ENCODE results near the gene VAV2.

Gene VAV2

GRCh38 chr9:133889584-133890301 is 102.4 kb downstream of the VAV2 start:
- DNase-seq (ENCODE audit: low spot score) = no peak

GRCh38 chr9:133888809-133889491 is 103.2 kb downstream of the VAV2 start:
- DNase-seq (ENCODE audit: low spot score) = no peak

GRCh38 chr9:133888048-133888808 is 103.9 kb downstream of the VAV2 start:
- no peak for DNase-seq (ENCODE audit: low spot score)

GRCh38 chr9:133887540-133888047 is 104.5 kb downstream of the VAV2 start:
- DNase-seq (ENCODE audit: low spot score) = no peak

- no peak for DNase-seq (ENCODE audit: low spot score)
Observed at GRCh38 chr9:133886563-133887501, 105.3 kb downstream of the VAV2 start.

- no peak for DNase-seq (ENCODE audit: low spot score)
Observed at GRCh38 chr9:133884907-133885744, 107.0 kb downstream of the VAV2 start.

- DNase-seq (ENCODE audit: low spot score) = no peak
Observed at GRCh38 chr9:133882849-133883755, 109.0 kb downstream of the VAV2 start.

- DNase-seq (ENCODE audit: low spot score) = no peak
Observed at GRCh38 chr9:133881671-133882381, 110.3 kb downstream of the VAV2 start.

GRCh38 chr9:133880851-133881661 is 111.1 kb downstream of the VAV2 start:
- DNase-seq (ENCODE audit: low spot score) = no peak

- DNase-seq (ENCODE audit: low spot score) = no peak
Observed at GRCh38 chr9:133880136-133880535, 112.0 kb downstream of the VAV2 start.

- DNase-seq (ENCODE audit: low spot score) = no peak
Observed at GRCh38 chr9:133879615-133880014, 112.5 kb downstream of the VAV2 start.

GRCh38 chr9:133878402-133878801 is 113.7 kb downstream of the VAV2 start:
- no peak for DNase-seq (ENCODE audit: low spot score)

- no peak for DNase-seq (ENCODE audit: low spot score)
Observed at GRCh38 chr9:133877967-133878366, 114.2 kb downstream of the VAV2 start.

GRCh38 chr9:133877327-133877726 is 114.8 kb downstream of the VAV2 start:
- no peak for DNase-seq (ENCODE audit: low spot score)

- no peak for DNase-seq (ENCODE audit: low spot score)
Observed at GRCh38 chr9:133876836-133877235, 115.3 kb downstream of the VAV2 start.

- DNase-seq (ENCODE audit: low spot score) = no peak
Observed at GRCh38 chr9:133876144-133876543, 116.0 kb downstream of the VAV2 start.

GRCh38 chr9:133875131-133875530 is 117.0 kb downstream of the VAV2 start:
- no peak for DNase-seq (ENCODE audit: low spot score)

- DNase-seq (ENCODE audit: low spot score) = no peak
Observed at GRCh38 chr9:133874659-133875058, 117.5 kb downstream of the VAV2 start.

All from hematopoietic multipotent progenitor cell treated with erythropoietin and hydrocortisone succinate and interleukin-3 and kit ligand, for 15 days (in vitro differentiated cells).